Stimulated activated CD4-positive, alpha-beta T cell treated with anti-CD3 and anti-CD28 coated beads, TNF-alpha, amount 100 ng/mL, for 48 hours (primary cell): ENCODE results near the gene PABPC5.

ENCODE experiments used
- DNase-seq, 3 donors: peaks; one replicate each; pipeline ENCODE4 v3.0.0-alpha.2; 2020; ENCODE audit warnings: low read depth in 3 of 3

The PABPC5 gene

GRCh38 chrX:91434351-91435168 lies at the start of gene PABPC5:
TSS of gene PABPC5 (plus strand) at chrX:91434839. CDS start at chrX:91435578, 739 bp downstream.
- no peak for DNase-seq

GRCh38 chrX:91389026-91389425 lies 45.6 kb upstream of the PABPC5 start:
- DNase-seq: no peak

- no peak for DNase-seq
Observed at GRCh38 chrX:91414713-91415112, 19.9 kb upstream of the PABPC5 start.

- no peak for DNase-seq
Observed at GRCh38 chrX:91435395-91435794, 756 bp downstream of the PABPC5 start.
